Measurements from ENCODE around the gene UNC79.
A peak's percentile ranks its signal among the peaks of the same experiment; 100 is the strongest.

Gene UNC79

GRCh38 chr14:93733231-93733630 lies 302.5 kb downstream of the UNC79 start:
- DNase-seq = peak; percentile 8

GRCh38 chr14:93733631-93734030 lies 302.9 kb downstream of the UNC79 start:
- no peak for DNase-seq

- no peak for DNase-seq
Observed at GRCh38 chr14:93734086-93734822, 303.5 kb downstream of the UNC79 start.

DNA sequence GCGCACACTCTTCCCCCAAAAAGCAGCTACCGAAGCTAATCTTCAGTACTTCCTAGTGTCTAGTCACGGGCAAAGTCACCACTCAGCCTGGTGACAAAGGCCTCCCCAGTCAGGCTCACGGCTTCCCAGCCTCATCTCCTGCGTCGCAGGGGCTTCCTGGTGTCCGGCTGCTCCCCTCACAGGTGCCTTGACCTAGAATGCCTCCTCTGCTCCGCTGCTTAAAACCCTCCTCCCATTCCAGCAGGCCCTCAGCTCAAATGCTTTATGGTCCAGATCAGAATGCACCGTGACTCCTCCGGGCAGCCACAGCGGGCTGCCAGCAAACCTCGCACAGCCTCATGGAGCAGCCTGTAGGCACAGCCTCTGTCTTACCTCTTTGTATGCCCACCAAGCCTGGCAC lies 304.5 kb downstream of the UNC79 start:
- DNase-seq = no peak

- DNase-seq = no peak
Observed at GRCh38 chr14:93736378-93737014, 305.8 kb downstream of the UNC79 start.

DNA sequence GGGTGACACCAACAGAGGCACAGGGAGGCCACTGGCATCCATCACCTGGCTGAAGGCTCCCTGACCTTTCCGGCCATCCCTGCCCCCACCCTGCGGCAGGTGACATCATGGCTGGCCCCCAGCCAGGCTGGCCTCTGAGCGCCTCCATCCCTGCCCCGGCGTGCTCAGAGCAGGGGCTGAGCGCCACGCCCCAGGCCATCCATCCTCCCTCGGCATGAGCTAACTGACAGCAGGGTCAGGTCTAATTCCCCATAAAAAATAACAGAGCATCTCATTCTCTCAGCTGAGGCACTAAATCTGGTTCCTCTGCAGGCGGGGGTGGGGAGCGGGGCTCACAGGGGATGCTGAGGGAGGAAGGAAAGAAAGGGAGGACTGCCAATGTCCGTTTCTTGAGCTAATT lies 306.9 kb downstream of the UNC79 start:
- DNase-seq = no peak

DNA sequence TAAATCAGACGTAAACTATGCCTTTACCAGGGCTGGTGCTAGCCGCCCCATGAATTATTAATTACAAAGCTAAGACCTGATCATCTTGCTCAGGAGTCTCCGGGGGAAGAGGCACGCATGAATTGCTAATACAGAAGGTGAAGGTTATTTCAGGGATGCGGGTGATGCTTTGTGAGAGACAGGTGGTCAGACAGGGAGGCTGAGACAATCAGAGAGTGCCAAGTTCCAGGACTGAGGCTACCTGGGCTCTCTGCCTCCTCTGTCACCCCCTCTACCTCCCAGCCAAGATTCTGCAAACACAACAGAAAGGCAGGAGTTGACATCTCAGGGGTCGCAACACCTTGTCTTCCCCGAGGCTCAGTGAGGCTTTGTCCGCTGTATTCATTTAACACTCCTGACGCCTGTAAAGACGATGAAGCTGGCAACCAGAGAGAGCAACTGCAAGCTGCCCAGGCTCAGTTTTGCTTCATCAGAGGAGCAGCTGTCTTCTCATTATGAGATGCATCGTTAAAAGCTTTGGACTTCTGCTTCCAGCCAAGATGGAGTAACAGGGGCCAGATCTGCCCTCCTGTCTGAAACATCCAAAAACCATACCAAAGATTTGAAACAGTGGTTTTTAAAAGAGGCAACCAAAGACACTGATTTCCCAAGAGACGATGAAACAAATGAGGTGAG lies 311.0 kb downstream of the UNC79 start:
- DNase-seq = no peak

DNA sequence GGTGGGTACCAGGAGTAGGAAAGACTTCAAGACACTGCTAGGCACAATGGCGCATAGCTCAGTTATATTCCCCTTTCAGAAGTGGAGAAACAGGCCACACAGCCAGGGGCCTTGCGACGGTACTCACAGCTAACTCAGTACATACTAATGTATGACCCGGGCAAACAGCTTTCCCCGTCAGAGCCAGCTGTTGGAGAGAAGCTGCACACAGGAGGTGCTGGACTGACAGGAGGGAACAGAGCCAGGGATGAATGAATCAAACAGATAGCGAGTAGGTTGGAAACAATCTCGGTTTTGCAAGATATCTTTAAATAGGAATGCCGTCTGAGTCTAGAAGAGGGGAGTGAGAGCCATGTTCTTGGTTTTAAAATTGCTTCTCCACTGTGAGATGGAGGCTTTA lies 312.0 kb downstream of the UNC79 start:
- DNase-seq = no peak

- DNase-seq = no peak
Observed at GRCh38 chr14:93743270-93744060, 312.7 kb downstream of the UNC79 start.

DNA sequence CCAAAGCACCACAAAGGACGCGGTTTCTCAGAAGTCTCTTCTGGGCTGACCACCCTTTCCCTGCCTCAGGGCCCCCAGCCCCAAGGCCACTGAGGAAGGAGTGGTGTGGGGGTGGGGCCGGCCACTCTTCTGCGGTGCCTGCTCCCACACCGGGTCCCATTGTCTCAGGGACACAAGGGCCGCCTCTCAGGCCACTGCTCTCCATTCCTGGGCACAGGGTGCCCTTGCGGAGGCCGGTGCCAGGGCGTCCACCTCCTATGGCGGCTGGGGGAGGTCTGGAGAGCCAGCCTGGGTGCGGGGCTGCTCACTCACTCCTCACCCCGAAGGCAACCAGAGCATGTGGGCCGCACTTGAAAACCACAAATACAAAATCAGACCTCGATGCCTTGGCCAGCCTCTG lies 313.4 kb downstream of the UNC79 start:
- DNase-seq = no peak

GRCh38 chr14:93744876-93745275 lies 314.1 kb downstream of the UNC79 start:
- DNase-seq = no peak

DNA sequence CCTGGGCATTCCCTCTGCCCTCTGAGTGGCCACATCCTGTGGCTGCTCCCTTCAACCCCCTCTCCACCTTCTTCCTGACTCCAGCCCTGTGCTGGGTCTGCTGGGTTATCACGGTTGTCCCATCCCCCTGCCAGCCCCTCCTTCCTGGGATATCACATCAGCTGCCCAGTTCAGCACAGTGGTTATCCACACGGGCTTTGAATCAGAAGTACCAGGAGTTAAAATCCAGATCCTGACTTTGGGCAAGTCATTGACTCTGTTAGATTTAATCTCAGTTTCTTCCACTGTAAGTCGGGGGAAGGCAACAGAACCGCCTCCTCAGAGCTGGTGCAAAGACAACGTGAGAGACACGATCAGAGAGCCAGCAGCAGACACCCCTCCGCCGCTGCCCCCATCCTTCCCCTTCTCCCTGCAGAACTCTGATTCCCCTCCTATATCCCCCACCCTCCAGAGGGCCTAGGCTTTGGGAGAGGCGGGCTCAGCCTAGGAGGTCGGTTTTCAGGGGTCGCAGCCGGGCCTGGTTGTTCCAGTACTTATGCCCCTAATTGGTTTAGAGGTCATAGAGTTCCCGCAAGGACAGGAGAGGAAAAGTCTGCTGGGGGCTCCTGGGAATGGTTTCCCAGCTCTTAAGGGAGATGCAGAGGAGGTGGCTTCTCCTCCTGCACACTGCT lies 315.0 kb downstream of the UNC79 start:
- DNase-seq = no peak

GRCh38 chr14:93747102-93747501 lies 316.4 kb downstream of the UNC79 start:
- DNase-seq = no peak

- no peak for DNase-seq
Observed at GRCh38 chr14:93747560-93747959, 316.8 kb downstream of the UNC79 start.

DNA sequence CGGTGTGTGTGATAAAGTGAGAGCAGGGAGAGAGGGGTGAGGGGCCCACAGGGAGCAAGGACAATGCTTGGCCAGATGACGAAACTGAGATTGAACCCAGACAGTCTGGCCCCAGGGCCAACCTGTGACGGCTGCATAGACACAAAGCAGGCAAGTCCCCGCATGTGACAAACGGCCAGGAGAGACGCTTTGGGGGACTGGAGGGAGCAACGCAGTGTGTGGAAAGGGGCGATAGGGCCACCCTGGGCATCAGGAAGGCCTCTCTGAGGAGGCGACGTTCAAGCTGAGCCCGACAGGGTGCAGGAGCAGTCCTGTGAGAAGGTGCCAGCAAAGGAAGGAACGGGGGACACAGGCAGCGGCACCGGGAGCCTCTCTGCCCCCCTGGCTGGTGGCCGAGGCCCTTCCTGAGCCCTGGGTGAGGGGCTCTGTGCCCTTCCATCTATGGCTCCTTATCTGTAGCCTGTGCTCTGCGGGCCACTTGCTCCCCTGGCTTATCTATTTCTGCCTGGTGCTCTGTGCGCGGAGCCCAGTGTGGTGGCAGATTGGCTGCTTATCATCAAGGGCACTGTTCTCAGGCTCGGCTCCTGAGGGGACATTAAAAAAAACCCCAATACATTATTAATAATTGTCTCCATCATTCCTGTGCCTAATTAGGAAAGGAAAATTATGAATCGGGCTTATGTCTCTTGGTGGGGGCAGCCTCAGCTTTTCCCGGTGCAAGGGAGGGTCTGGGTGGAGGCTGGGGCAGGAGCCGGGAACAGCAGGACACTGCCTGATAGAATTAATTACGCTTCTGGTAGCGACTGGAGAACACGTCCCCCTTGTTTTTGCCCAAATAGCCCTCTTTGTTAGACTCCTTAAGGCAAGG lies 317.7 kb downstream of the UNC79 start:
- no peak for DNase-seq

DNA sequence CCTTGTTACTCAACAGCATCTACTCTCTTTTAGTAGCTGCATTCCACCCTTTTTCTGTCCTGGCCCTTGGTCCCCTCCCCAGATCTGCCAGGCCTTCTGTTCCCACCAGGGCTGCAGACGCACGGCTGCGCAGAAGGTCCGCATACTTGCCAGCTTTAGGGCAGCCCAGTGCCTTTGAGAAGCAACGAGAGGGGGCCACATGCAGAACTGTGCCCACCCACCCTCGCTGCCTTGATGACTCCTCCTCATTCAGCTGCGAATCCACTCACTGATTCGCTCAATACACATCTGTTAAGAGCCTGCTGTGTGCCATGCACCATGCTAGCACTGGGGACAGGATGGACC lies 318.3 kb downstream of the UNC79 start:
- DNase-seq = no peak

GRCh38 chr14:93751946-93752655 lies 321.4 kb downstream of the UNC79 start:
- no peak for DNase-seq

DNA sequence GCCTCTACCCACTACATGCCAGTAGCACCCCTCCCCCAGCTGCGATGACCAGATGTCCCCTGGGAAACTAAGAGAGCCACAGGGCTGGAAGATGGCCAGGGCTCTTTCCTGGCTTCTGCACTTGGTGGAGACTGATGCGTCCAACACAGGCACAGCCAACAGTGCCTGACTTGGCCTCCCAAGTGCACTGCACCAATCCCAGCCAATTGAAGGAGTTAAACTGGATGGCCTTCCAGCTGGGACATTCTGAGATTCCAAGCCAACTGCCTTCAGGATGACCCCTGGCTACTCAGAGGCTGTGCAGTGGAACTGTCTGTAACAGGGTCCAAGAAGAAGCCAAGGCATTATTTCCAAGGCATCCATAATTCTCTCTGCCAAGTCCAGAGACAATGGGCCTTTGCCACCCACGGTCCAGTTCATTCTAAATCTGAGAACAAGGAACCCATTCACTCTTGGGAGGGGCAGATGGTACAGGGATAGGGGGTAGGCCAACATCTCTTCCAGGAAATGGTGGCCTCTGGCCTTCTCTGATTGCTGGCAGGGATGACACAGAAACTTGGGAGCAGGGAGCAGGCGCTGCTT lies 322.3 kb downstream of the UNC79 start:
- no peak for DNase-seq

- DNase-seq = no peak
Observed at GRCh38 chr14:93753647-93754046, 322.9 kb downstream of the UNC79 start.

GRCh38 chr14:93757206-93757605 lies 326.5 kb downstream of the UNC79 start:
- DNase-seq = no peak

Measured in DMS153 (cell line).